Hair follicular keratinocyte (primary cell): ENCODE data around the gene OR8H1. TPM values are rescaled to one million over a fixed set of nuclear protein-coding genes. Genes with fewer than 3 reads are reported as not detected.

Experiments used
- total RNA-seq: library from RNA; depleted of rRNA; stranded (reverse); fragments of >200 nt; gene quantifications from 2 replicates; pipeline ENCODE4 v1.2.3, GENCODE V29; 2015

Gene OR8H1
- total RNA-seq, result not detected in 2 replicates

GRCh38 chr11:56292154-56292553, at the start of gene OR8H1:
Gene OR8H1, minus strand, starts transcription at chr11:56292254. Its CDS starts 1,192 bp downstream, at chr11:56291062.

GRCh38 chr11:56314844-56315243, 22.8 kb upstream of the OR8H1 start, which contains the start of gene OR8K3:
Gene OR8K3, plus strand, starts transcription at chr11:56315144. Its CDS starts 3,163 bp downstream, at chr11:56318307.

GRCh38 chr11:56273854-56274253, 18.2 kb downstream of the OR8H1 start, which contains the start of gene OR5T1:
Gene OR5T1, plus strand, starts transcription at chr11:56274154. Its CDS starts 1,485 bp downstream, at chr11:56275639.

GRCh38 chr11:56251954-56252353, 40.1 kb downstream of the OR8H1 start, which contains the start of gene OR5T3:
Gene OR5T3, plus strand, starts transcription at chr11:56252254. Its CDS starts 0 bp downstream, at chr11:56252254.

Other genes starting within 250 kb of the OR8H1 start
- not detected in 2 replicates for gene OR8I2, start 198.9 kb downstream of the OR8H1 start, total RNA-seq
- gene OR8H2, start 188.6 kb downstream of the OR8H1 start, total RNA-seq, result not detected in 2 replicates
- not detected in 2 replicates for gene OR8H3, start 169.9 kb downstream of the OR8H1 start, total RNA-seq
- not detected in 2 replicates for gene OR8J3, start 152.1 kb downstream of the OR8H1 start, total RNA-seq
- not detected in 2 replicates for gene OR8K5, start 131.9 kb downstream of the OR8H1 start, total RNA-seq
- gene OR5J2, start 115.6 kb downstream of the OR8H1 start, total RNA-seq, result not detected in 2 replicates
- not detected in 2 replicates for gene OR5T2, start 58.0 kb downstream of the OR8H1 start, total RNA-seq
- gene OR5T3, start 40.0 kb downstream of the OR8H1 start, total RNA-seq, result not detected in 2 replicates
- gene OR5T1, start 18.1 kb downstream of the OR8H1 start, total RNA-seq, result not detected in 2 replicates
- not detected in 2 replicates for gene OR8K3, start 22.9 kb upstream of the OR8H1 start, total RNA-seq
- gene OR8K1, start 53.8 kb upstream of the OR8H1 start, total RNA-seq, result not detected in 2 replicates
- gene OR8J1, start 62.0 kb upstream of the OR8H1 start, total RNA-seq, result not detected in 2 replicates
- gene OR8U1, start 83.4 kb upstream of the OR8H1 start, total RNA-seq, result not detected in 2 replicates
- gene OR5AL1, start 120.4 kb upstream of the OR8H1 start, total RNA-seq, result not detected in 2 replicates
- not detected in 2 replicates for gene OR5M3, start 181.1 kb upstream of the OR8H1 start, total RNA-seq
- gene OR5M8, start 199.1 kb upstream of the OR8H1 start, total RNA-seq, result not detected in 2 replicates